Mesothelial cell of epicardium (in vitro differentiated cells): Measurements from ENCODE around the gene ZNF76. TPM values are rescaled to one million over a fixed set of nuclear protein-coding genes. Genes with fewer than 3 reads are reported as not detected.

Experiments
- DNase-seq, 2 experiments: peaks; one replicate each; pipeline ENCODE4 v3.0.0; 2021; ENCODE audit warnings: low spot score in 2 of 2; ENCODE audit not compliant: unreplicated experiment in 2 of 2
- H3K27ac Mint-ChIP-seq: 2 replicates; pipeline ENCODE4 v1.8.0; 2021; ENCODE audit warnings: mixed read lengths
- H3K27me3 Mint-ChIP-seq: 2 replicates; pipeline ENCODE4 v1.8.0; 2021; ENCODE audit warnings: low read depth, mixed read lengths
- H3K36me3 Mint-ChIP-seq: 2 replicates; pipeline ENCODE4 v1.8.0; 2021; ENCODE audit warnings: mixed read lengths
- H3K4me1 Mint-ChIP-seq: 2 replicates; pipeline ENCODE4 v1.8.0; 2021; ENCODE audit warnings: mixed read lengths
- H3K4me3 Mint-ChIP-seq: 2 replicates; pipeline ENCODE4 v1.8.0; 2021; ENCODE audit warnings: mild to moderate bottlenecking, moderate library complexity, mixed read lengths
- H3K9me3 Mint-ChIP-seq: 2 replicates; pipeline ENCODE4 v1.8.0; 2021; ENCODE audit warnings: mixed read lengths
- CTCF ChIP-seq: fragments of 200-600 bp; sonication (generic); IDR thresholded peaks from one replicate; pipeline ENCODE4 v1.5.0; 2021; ENCODE audit warnings: antibody characterized with exemption; ENCODE audit not compliant: unreplicated experiment
- total RNA-seq: library from RNA; stranded (reverse); gene quantifications from 3 replicates; pipeline ENCODE4 v1.2.1, GENCODE V29; 2021

The ZNF76 gene
- total RNA-seq, 1 donor from 2014 or later, result 58.3 TPM

DNA sequence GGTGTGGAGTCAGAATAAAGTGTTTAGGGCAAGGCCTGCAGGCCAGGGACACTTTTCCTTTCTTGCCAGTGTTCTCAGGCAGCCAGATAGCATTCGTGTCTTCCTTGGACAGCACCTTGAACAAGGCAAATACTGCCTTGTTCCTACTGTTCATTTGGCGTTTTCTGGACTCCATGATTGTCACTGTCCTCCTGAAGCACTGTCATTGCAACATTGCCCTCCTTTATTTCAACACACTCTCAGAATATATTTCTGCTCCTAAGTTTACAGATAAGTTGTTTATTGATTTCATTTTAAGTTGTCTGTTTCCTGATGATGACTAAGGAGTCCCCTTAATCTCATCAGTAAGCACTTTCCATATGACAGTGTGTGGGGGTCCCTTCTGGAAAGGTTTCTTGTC lies 22.9 kb downstream of the ZNF76 start:
- no peak for DNase-seq

DNA sequence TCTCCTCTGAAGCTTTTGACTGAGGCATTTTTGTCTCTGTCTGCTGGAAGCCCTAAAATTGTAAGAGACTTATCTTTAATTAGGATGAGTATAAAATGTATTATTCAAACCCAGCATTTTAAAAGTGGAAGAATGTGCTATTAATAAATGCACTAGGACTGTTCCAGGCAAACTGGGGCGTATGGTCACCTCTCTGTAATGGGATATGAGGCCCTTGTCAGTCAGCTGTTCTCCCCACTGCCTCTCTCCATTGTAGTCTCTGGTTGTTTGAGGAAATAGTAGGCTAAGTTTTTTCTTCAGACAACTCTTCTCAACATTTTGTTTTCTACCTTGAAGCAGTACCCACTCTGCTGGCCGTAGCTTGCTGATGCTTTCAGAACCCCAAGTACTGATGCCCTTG lies 23.8 kb downstream of the ZNF76 start:
- H3K9me3 Mint-ChIP-seq, result no peaks in the 10 kb centered on the region
- no peaks in the 10 kb centered on the region for H3K27me3 Mint-ChIP-seq
- H3K4me1 Mint-ChIP-seq, result no peaks in the 10 kb centered on the region
- DNase-seq, result no peak
- no peak for TF ChIP-seq CTCF
- peaks cover 38% of the 10 kb centered on the region for H3K36me3 Mint-ChIP-seq
- no peak overlapping the region for H3K27ac Mint-ChIP-seq
- no peak overlapping the region for H3K4me3 Mint-ChIP-seq

More for the DNA sequence above, 22.9 kb downstream of the ZNF76 start:
- H3K27me3 Mint-ChIP-seq, result no peaks in the 10 kb centered on the region
- TF ChIP-seq CTCF, result no peak
- no peaks in the 10 kb centered on the region for H3K9me3 Mint-ChIP-seq
- H3K27ac Mint-ChIP-seq, result no peak overlapping the region
- no peaks in the 10 kb centered on the region for H3K4me1 Mint-ChIP-seq
- H3K36me3 Mint-ChIP-seq, result peaks cover 39% of the 10 kb centered on the region
- no peak overlapping the region for H3K4me3 Mint-ChIP-seq

DNA sequence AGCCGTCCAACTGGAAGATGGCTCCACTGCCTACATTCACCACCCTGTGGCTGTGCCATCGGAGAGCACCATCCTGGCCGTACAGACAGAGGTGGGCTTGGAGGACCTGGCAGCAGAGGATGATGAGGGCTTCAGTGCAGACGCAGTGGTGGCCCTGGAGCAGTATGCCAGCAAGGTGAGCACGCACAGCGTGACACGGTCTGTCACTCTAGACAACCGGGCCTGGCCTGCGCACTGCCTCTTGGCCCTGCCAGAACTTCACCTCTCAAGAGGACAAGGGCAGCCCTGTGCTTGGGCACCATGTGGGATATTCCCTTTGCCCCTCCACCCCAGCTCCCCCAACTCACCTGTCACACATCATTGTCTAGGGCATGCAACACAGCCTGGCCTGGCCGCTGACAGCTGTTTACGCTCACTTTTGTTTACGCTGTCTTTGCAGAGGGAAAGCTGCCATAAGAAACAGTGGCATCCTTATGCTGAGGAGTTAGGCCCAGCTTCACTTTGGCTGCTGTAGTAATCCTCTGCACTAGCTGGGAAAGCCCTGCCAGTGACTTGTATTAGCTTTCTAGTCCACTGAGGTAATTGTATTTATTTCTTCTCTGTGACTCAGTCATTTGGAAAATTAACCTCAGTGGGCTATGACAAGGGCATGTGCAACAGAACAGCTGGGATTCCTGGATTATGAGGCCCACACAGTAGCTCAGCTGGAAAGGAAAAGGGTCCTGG lies 28.3 kb downstream of the ZNF76 start:
- no peak for TF ChIP-seq CTCF
- H3K4me3 Mint-ChIP-seq, result no peak overlapping the region
- no peaks in the 10 kb centered on the region for H3K9me3 Mint-ChIP-seq
- H3K27ac Mint-ChIP-seq, result no peak overlapping the region
- peaks cover 30% of the 10 kb centered on the region for H3K36me3 Mint-ChIP-seq
- no peak for DNase-seq
- H3K27me3 Mint-ChIP-seq, result no peaks in the 10 kb centered on the region
- no peaks in the 10 kb centered on the region for H3K4me1 Mint-ChIP-seq

GRCh38 chr6:35288834-35289233 lies 29.3 kb downstream of the ZNF76 start:
- Mint-ChIP-seq H3K4me3 (no peak overlapping the region), H3K27me3 (no peaks in the 10 kb centered on the region), H3K4me1 (no peaks in the 10 kb centered on the region), H3K27ac (no peak overlapping the region), H3K36me3 (peaks cover 24% of the 10 kb centered on the region), H3K9me3 (no peaks in the 10 kb centered on the region)
- no peak for DNase-seq
- no peak for TF ChIP-seq CTCF

DNA sequence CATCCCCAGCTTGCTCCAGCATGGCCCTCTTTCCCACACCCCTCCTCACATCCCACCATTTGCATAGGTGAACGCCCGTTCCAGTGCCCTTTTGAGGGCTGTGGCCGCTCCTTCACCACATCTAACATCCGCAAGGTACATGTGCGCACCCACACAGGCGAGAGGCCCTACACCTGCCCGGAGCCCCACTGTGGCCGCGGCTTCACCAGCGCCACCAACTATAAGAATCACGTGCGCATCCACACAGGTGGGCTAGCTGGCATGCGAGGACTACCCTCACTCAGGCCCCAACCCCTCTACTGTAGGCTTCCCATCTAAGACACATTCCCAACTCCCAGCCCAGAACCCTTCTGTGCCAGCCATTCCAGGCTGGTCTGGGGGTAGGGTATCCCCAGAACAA lies 32.0 kb downstream of the ZNF76 start:
- Mint-ChIP-seq H3K27me3 (no peaks in the 10 kb centered on the region), H3K4me1 (no peaks in the 10 kb centered on the region), H3K27ac (no peak overlapping the region), H3K9me3 (no peaks in the 10 kb centered on the region), H3K36me3 (peaks cover 17% of the 10 kb centered on the region), H3K4me3 (no peak overlapping the region)
- no peak for DNase-seq
- TF ChIP-seq CTCF, result no peak
